Left lung (tissue), 10 donors: ENCODE measurements around the gene CCHCR1. TPM values are rescaled to one million over a fixed set of nuclear protein-coding genes. Genes with fewer than 3 reads are reported as not detected.
"Not testable (repeated sequence)": the region's sequence is repeated elsewhere in the genome, so short reads cannot be mapped to it uniquely, and the experiment has no call there.

ENCODE experiments used
- ATAC-seq: fragments of 200-7000 bp; cut with Tn5 transposase; one replicate; pipeline ENCODE4 v1.9.1; 2020; ENCODE audit warnings: moderate library complexity
- DNase-seq, 4 donors: peaks; one replicate each; pipeline ENCODE4 v3.0.0-alpha.2; 2013 to 2020
- H3K27ac ChIP-seq, 2 donors: fragments of 200-600 bp; sonication (generic) in 1 of 2; one replicate each; pipeline versions ENCODE4 v1.5.0 to v1.8.0; 2020 to 2021
- H3K27me3 ChIP-seq, 2 donors: fragments of 200-600 bp; sonication (generic) in 1 of 2; one replicate each; pipeline versions ENCODE4 v1.5.0 to v1.8.0; 2020 to 2021
- H3K36me3 ChIP-seq, 2 donors: fragments of 200-600 bp; sonication (generic) in 1 of 2; one replicate each; pipeline versions ENCODE4 v1.5.0 to v1.8.0; 2020 to 2021
- H3K4me1 ChIP-seq, 2 donors: fragments of 200-600 bp; one replicate each; pipeline ENCODE4 v1.8.0; 2021
- H3K4me3 ChIP-seq, 2 donors: fragments of 200-600 bp; sonication (generic) in 1 of 2; one replicate each; pipeline versions ENCODE4 v1.5.0 to v1.8.0; 2020 to 2021; ENCODE audit warnings: mild to moderate bottlenecking in 1 of 2
- H3K9me3 ChIP-seq, 2 donors: fragments of 200-600 bp; sonication (generic) in 1 of 2; one replicate each; pipeline versions ENCODE4 v1.5.0 to v1.8.0; 2020 to 2021
- intact Hi-C, 2 donors: fragments of 100-400 bp; cut with DNase I; formaldehyde crosslinking; loops; one replicate each; pipeline versions ENCODE4 v1.11.2 to v1.14.2; 2022
- polyA plus RNA-seq, 6 donors: library from polyadenylated mRNA; unstranded; fragments of 120-200 nt; gene quantifications; one replicate each; pipeline ENCODE4 v1.2.1, GENCODE V29; 2013; ENCODE audit not compliant: insufficient read length in 6 of 6
- total RNA-seq, 2 donors: library from RNA; stranded (reverse); fragmentation: NEBNext Ultra II Directional; extraction: Animal tissue kit (Norgen Biotek cat#: 25700); gene quantifications; one replicate each; pipeline ENCODE4 v1.2.1, GENCODE V29; 2021
- TF ChIP-seq, protein P1 (sequence below), 2 donors: fragments of 200-600 bp; sonication (generic) in 1 of 2; IDR thresholded peaks; one replicate each; pipeline versions ENCODE4 v1.5.0 to v1.8.0; 2021; ENCODE audit warnings: antibody characterized with exemption in 2 of 2
- donor health status: DM: no; HTN: yes; CAD: no.
- donor health status: DM: no; HTN: no; CAD: no.

The CCHCR1 gene
- total and polyA plus RNA-seq, 8 donors = 18.9 to 38.8 (median 35.1) TPM

DNA sequence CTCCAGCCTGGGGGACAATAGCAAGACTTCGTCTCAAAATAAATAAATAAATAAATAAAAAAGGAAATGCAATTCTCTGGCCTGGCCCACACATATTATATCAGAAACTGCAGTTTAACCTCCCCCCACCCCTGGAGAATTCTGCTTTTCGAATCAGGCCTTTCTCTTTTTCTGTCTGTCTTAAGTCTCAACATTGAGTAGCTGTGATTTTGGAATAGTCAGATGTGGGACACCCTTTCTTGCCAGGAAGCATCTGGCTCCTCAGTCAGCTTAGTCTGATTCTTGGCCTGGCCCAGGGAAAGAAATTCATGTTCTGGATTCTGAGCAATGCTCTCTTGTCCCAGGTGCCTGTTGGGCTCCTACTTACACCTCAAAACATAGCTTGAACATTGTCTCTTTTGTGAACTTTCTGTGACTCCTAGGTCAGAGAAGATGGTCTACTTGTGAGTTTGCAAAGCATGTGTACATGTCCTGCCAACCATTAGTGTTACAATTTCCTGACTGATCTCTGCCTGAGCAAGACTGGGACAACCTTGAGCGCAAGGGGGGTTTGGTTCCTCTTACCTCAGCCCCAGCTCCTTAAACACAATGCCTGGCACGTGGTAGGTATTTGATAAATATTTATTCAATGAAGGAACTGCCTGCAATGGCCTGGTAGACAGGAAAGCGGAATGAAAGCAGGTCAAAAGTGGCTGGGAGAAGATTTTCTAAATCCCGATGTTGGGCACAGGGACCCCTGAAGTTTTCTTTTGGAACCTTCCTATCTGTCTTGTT is 36.6 kb upstream of the CCHCR1 start:
- no peaks in the 10 kb centered on the region for H3K27me3 ChIP-seq
- ATAC-seq = no peak
- peak overlapping the region in 1 of 2 donors; percentile 5 for H3K27ac ChIP-seq
- peaks cover 0 to 41% of the 10 kb centered on the region in 2 donors for H3K4me1 ChIP-seq
- peak in 1 of 4 donors; percentile 53 for DNase-seq
- no peak overlapping the region for H3K4me3 ChIP-seq
- intact Hi-C loops = loop anchor here in 1 of 2 donors (10.0 kb wide), 1 partner anchor 59 kb away; the partner anchor contains the start of gene PSORS1C2
- H3K36me3 ChIP-seq = no peaks in the 10 kb centered on the region
- TF ChIP-seq, protein P1, sequence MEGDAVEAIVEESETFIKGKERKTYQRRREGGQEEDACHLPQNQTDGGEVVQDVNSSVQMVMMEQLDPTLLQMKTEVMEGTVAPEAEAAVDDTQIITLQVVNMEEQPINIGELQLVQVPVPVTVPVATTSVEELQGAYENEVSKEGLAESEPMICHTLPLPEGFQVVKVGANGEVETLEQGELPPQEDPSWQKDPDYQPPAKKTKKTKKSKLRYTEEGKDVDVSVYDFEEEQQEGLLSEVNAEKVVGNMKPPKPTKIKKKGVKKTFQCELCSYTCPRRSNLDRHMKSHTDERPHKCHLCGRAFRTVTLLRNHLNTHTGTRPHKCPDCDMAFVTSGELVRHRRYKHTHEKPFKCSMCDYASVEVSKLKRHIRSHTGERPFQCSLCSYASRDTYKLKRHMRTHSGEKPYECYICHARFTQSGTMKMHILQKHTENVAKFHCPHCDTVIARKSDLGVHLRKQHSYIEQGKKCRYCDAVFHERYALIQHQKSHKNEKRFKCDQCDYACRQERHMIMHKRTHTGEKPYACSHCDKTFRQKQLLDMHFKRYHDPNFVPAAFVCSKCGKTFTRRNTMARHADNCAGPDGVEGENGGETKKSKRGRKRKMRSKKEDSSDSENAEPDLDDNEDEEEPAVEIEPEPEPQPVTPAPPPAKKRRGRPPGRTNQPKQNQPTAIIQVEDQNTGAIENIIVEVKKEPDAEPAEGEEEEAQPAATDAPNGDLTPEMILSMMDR (IDR thresholded peaks at IDR 0.05) = no peak
- H3K9me3 ChIP-seq = no peaks in the 10 kb centered on the region

DNA sequence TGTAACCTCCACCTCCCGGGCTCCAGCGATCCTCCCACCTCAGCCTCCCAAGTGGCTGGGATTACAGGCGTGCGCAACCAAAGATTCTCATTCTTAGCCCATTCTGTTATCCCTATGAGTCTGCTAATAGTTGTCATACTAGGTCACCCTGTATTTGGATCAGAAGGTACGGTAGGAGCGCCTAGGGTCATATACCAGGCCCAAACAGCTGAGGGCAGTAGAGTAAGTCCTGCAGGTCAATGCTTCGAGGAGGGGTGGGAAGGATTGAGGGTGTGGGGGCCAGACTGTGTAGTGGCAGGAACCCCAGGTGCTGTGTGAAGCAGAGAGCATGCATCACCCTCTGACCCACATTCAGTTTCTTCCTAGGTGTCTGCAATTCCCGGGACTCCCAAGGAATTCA is 35.6 kb upstream of the CCHCR1 start:
- intact Hi-C loops = loop anchor here in 1 of 2 donors (10.0 kb wide), 1 partner anchor 58 kb away; the partner anchor contains the start of gene PSORS1C2
- Histone ChIP-seq H3K4me1 (peaks cover 0 to 30% of the 10 kb centered on the region in 2 donors), H3K27ac (no peak overlapping the region), H3K27me3 (no peaks in the 10 kb centered on the region), H3K4me3 (no peak overlapping the region), H3K36me3 (no peaks in the 10 kb centered on the region), H3K9me3 (no peaks in the 10 kb centered on the region)
- ATAC-seq (no peak), DNase-seq (no peak)
- TF ChIP-seq, protein P1 (IDR thresholded peaks at IDR 0.05) = no peak

DNA sequence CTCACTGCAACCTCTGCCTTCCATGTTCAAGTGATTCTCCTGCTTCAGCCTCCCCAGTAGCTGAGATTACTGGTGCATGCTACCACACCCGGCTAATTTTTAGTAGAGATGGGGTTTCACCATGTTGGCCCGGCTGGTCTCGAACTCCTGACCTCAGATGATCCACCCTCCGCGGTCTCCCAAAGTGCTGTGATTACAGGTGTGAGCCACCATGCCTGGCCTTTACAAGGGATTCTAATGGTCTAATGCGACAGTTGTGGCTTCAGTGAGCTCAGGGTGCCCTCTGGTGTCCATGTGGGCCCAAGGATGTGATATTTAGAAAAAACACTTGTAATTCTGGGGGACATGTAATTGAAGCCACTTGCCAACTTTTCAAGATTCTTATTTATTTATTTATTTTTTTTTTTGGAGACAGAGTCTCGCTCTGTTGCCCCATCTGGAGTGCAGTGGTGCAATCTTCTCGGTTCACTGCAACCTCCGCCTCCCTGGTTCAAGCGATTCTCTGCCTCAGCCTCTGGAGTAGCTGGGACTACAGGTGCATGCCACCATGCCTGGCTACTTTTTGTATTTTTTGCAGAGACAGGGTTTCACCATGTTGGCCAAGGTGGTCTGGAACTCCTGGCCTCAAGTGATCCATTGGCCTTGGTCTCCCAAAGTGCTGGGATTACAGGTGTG is 35.0 kb upstream of the CCHCR1 start:
- not testable (repeated sequence) for H3K27me3 ChIP-seq, H3K36me3 ChIP-seq, H3K4me3 ChIP-seq, H3K27ac ChIP-seq, H3K9me3 ChIP-seq
- TF ChIP-seq, protein P1 (IDR thresholded peaks at IDR 0.05) = peak in 1 of 2 donors; percentile 44
- H3K4me1 ChIP-seq = peaks cover 0 to 30% of the 10 kb centered on the region in 2 donors
- ATAC-seq (peak; percentile 50), DNase-seq (peak in 2 of 4 donors; percentile 65 to 73)
- intact Hi-C loops = loop anchor here in 1 of 2 donors (10.0 kb wide), 1 partner anchor 58 kb away; the partner anchor contains the start of gene PSORS1C2

GRCh38 chr6:31190488-31190887 is 32.9 kb upstream of the CCHCR1 start:
- no peak overlapping the region for H3K4me3 ChIP-seq
- H3K36me3 ChIP-seq = no peaks in the 10 kb centered on the region
- no peak overlapping the region for H3K27ac ChIP-seq
- intact Hi-C loops = loop anchor here (2.0 to 10.0 kb wide), 2 partner anchors 52 to 56 kb away; partner anchors contain the start of gene PSORS1C2 (in 2 of the 2)
- ATAC-seq = no peak
- TF ChIP-seq, protein P1 (IDR thresholded peaks at IDR 0.05) = no peak
- peaks cover 3 to 15% of the 10 kb centered on the region in 2 donors for H3K4me1 ChIP-seq
- no peak for DNase-seq
- H3K9me3 ChIP-seq = no peaks in the 10 kb centered on the region
- H3K27me3 ChIP-seq = no peaks in the 10 kb centered on the region

GRCh38 chr6:31189223-31189622 is 31.6 kb upstream of the CCHCR1 start:
- H3K36me3 ChIP-seq, H3K4me1 ChIP-seq, DNase-seq, ATAC-seq, H3K27ac ChIP-seq, H3K4me3 ChIP-seq, H3K9me3 ChIP-seq, intact Hi-C loops, H3K27me3 ChIP-seq: not testable (repeated sequence)
